GM18951 (cell line): Measurements from ENCODE around the gene NFKBIE.

Source experiments
- POLR2A ChIP-seq: IDR thresholded peaks from 4 replicates; pipeline ENCODE4 v1.6.1; 2011; ENCODE audit warnings: mild to moderate bottlenecking; ENCODE audit not compliant: insufficient read length, insufficient read depth; ENCODE audit errors: extremely low read depth
- in situ Hi-C: fragments of 300-500 bp; cut with MboI; formaldehyde crosslinking; loops from one replicate; pipeline ENCODE4 v1.12.0; 2022; ENCODE audit warnings: low sequenced_read_pairs, mixed read lengths, inconsistent platforms; ENCODE audit not compliant: unreplicated experiment

Gene NFKBIE

GRCh38 chr6:44289726-44290260, 24.4 kb upstream of the NFKBIE start:
- no peak for TF ChIP-seq POLR2A
- in situ Hi-C loops: no loop called here

GRCh38 chr6:44286747-44287146, 21.4 kb upstream of the NFKBIE start:
- in situ Hi-C loops: no loop called here
- no peak for TF ChIP-seq POLR2A

- in situ Hi-C loops: no loop called here
- TF ChIP-seq POLR2A: no peak
These were observed 20.9 kb upstream of the NFKBIE start for GRCh38 chr6:44286285-44286565.

GRCh38 chr6:44285552-44286284, 20.4 kb upstream of the NFKBIE start:
- no peak for TF ChIP-seq POLR2A
- in situ Hi-C loops: no loop called here

GRCh38 chr6:44284867-44285266, 19.5 kb upstream of the NFKBIE start:
- in situ Hi-C loops: no loop called here
- TF ChIP-seq POLR2A: no peak

GRCh38 chr6:44284121-44284520, 18.8 kb upstream of the NFKBIE start:
- TF ChIP-seq POLR2A: no peak

GRCh38 chr6:44278774-44279697, 13.7 kb upstream of the NFKBIE start:
- in situ Hi-C loops: no loop called here
- no peak for TF ChIP-seq POLR2A

More at GRCh38 chr6:44284121-44284520, 18.8 kb upstream of the NFKBIE start:
- in situ Hi-C loops: no loop called here

- in situ Hi-C loops: no loop called here
- no peak for TF ChIP-seq POLR2A
These were observed 13.0 kb upstream of the NFKBIE start for GRCh38 chr6:44278315-44278714.

GRCh38 chr6:44277763-44278162, 12.4 kb upstream of the NFKBIE start:
- no peak for TF ChIP-seq POLR2A
- in situ Hi-C loops: no loop called here

- in situ Hi-C loops: no loop called here
- TF ChIP-seq POLR2A: no peak
These were observed 11.6 kb upstream of the NFKBIE start for GRCh38 chr6:44276667-44277640.

GRCh38 chr6:44275749-44276648, 10.6 kb upstream of the NFKBIE start:
- TF ChIP-seq POLR2A: no peak
- in situ Hi-C loops: no loop called here

GRCh38 chr6:44275271-44275748, 10.0 kb upstream of the NFKBIE start:
- in situ Hi-C loops: no loop called here
- no peak for TF ChIP-seq POLR2A
